Prostate gland (tissue), 2 donors: ENCODE data around the gene TLR2.

Source experiments
- POLR2A ChIP-seq: fragments of 450-650 bp; IDR thresholded peaks from one replicate; pipeline ENCODE4 v1.6.1; 2016; ENCODE audit warnings: antibody characterized with exemption, mild to moderate bottlenecking
- POLR2AphosphoS5 ChIP-seq: sonication (generic); formaldehyde crosslinking; IDR thresholded peaks from one replicate; pipeline ENCODE4 v1.6.1; 2017; ENCODE audit warnings: antibody characterized with exemption
- TF ChIP-seq, protein P1 (sequence below), 4 experiments: fragments of 200-600 bp in 2 of 4; fragments of 450-650 bp in 2 of 4; sonication (generic) in 2 of 4; IDR thresholded peaks; 1 replicate in 3 of 4; 2 replicates in 1 of 4; pipeline ENCODE4 v1.5.1; 2016 to 2019; ENCODE audit warnings: antibody characterized with exemption in 4 of 4, mild to moderate bottlenecking in 2 of 4, moderate library complexity in 2 of 4

DNA sequence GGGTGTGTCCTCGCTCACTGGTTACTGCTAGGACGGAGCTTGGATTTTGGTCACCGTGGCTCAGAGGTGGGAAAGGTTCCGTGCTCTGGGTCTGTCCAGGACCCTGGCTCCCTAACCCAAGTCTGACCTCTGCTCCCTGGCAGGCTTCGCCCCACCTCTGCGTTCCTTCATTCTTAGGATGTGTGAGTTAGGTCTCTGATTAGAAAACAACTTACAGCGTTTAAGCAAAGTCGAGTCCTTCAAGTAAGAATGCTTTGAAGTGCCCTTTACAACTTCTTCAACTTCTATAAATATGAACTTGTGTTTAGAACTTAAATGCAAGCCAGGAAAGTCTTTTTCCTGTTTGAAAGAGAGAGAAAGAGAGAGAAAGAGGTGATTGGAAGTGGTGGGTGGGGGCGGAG lies 891 bp downstream of the TLR2 start:
- TF ChIP-seq, protein P1, sequence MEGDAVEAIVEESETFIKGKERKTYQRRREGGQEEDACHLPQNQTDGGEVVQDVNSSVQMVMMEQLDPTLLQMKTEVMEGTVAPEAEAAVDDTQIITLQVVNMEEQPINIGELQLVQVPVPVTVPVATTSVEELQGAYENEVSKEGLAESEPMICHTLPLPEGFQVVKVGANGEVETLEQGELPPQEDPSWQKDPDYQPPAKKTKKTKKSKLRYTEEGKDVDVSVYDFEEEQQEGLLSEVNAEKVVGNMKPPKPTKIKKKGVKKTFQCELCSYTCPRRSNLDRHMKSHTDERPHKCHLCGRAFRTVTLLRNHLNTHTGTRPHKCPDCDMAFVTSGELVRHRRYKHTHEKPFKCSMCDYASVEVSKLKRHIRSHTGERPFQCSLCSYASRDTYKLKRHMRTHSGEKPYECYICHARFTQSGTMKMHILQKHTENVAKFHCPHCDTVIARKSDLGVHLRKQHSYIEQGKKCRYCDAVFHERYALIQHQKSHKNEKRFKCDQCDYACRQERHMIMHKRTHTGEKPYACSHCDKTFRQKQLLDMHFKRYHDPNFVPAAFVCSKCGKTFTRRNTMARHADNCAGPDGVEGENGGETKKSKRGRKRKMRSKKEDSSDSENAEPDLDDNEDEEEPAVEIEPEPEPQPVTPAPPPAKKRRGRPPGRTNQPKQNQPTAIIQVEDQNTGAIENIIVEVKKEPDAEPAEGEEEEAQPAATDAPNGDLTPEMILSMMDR (IDR thresholded peaks at IDR 0.05), result no peak
- TF ChIP-seq POLR2A (no peak), POLR2AphosphoS5 (no peak)
